Stimulated activated CD8-positive, alpha-beta memory T cell treated with anti-CD3 and anti-CD28 coated beads, Interleukin-12 subunit alpha, Interleukin-12 subunit beta, amount 100 ng/mL, for 1 hour (primary cell): ENCODE results near the gene SLC35G1.

Source experiments
- DNase-seq: peaks from one replicate; pipeline ENCODE4 v3.0.0-alpha.2; 2020; ENCODE audit warnings: low read depth

SLC35G1 gene

GRCh38 chr10:93893646-93894515 is at the start of gene SLC35G1:
TSS of gene SLC35G1 (plus strand) at chr10:93893978. CDS start at chr10:93894034, 56 bp downstream.
- DNase-seq: peak; percentile 46

- DNase-seq: no peak
Measured at GRCh38 chr10:93844979-93845626, 48.7 kb upstream of the SLC35G1 start.

GRCh38 chr10:93849593-93849992 is 44.2 kb upstream of the SLC35G1 start:
- no peak for DNase-seq

- DNase-seq: no peak
Measured at GRCh38 chr10:93850031-93851015, 43.5 kb upstream of the SLC35G1 start.

- no peak for DNase-seq
Measured at GRCh38 chr10:93851169-93851568, 42.6 kb upstream of the SLC35G1 start.

- DNase-seq: no peak
Measured at GRCh38 chr10:93852476-93853095, 41.2 kb upstream of the SLC35G1 start.

GRCh38 chr10:93854975-93855374 is 38.8 kb upstream of the SLC35G1 start:
- no peak for DNase-seq

- DNase-seq: no peak
Measured at GRCh38 chr10:93856349-93857145, 37.2 kb upstream of the SLC35G1 start.

GRCh38 chr10:93859049-93859655 is 34.6 kb upstream of the SLC35G1 start:
- no peak for DNase-seq

- no peak for DNase-seq
Measured at GRCh38 chr10:93861825-93862224, 32.0 kb upstream of the SLC35G1 start.

- no peak for DNase-seq
Measured at GRCh38 chr10:93865794-93866425, 27.9 kb upstream of the SLC35G1 start.

GRCh38 chr10:93867525-93867924 is 26.3 kb upstream of the SLC35G1 start:
- no peak for DNase-seq

GRCh38 chr10:93871671-93872204 is 22.0 kb upstream of the SLC35G1 start:
- no peak for DNase-seq

GRCh38 chr10:93872375-93873158 is 21.2 kb upstream of the SLC35G1 start:
- no peak for DNase-seq

GRCh38 chr10:93873420-93874115 is 20.2 kb upstream of the SLC35G1 start:
- DNase-seq: no peak

GRCh38 chr10:93874309-93875031 is 19.3 kb upstream of the SLC35G1 start:
- DNase-seq: no peak

GRCh38 chr10:93875032-93875358 is 18.8 kb upstream of the SLC35G1 start:
- DNase-seq: no peak

GRCh38 chr10:93876381-93876780 is 17.4 kb upstream of the SLC35G1 start:
- DNase-seq: no peak
